ENCODE data around the gene FAM83C.
"Not testable (repeated sequence)": the region's sequence is repeated elsewhere in the genome, so short reads cannot be mapped to it uniquely, and the experiment has no call there.

Gene FAM83C

GRCh38 chr20:35262731-35263531, 29.3 kb downstream of the FAM83C start:
- not testable (repeated sequence) for DNase-seq

GRCh38 chr20:35262321-35262720, 29.9 kb downstream of the FAM83C start:
- not testable (repeated sequence) for DNase-seq

- DNase-seq, result no peak
Observed at GRCh38 chr20:35260426-35260825, 31.8 kb downstream of the FAM83C start.

- no peak for DNase-seq
Observed at GRCh38 chr20:35257175-35257909, 34.9 kb downstream of the FAM83C start.

GRCh38 chr20:35254448-35254999, 37.7 kb downstream of the FAM83C start:
- DNase-seq, result no peak

GRCh38 chr20:35253010-35253409, 39.2 kb downstream of the FAM83C start:
- no peak for DNase-seq

- DNase-seq, result not testable (repeated sequence)
Observed at GRCh38 chr20:35252598-35252997, 39.6 kb downstream of the FAM83C start.

GRCh38 chr20:35252037-35252461, 40.2 kb downstream of the FAM83C start:
- DNase-seq, result no peak

GRCh38 chr20:35251613-35251940, 40.6 kb downstream of the FAM83C start:
- DNase-seq, result no peak

- DNase-seq, result no peak
Observed at GRCh38 chr20:35248641-35249475, 43.4 kb downstream of the FAM83C start.

GRCh38 chr20:35246723-35247122, 45.5 kb downstream of the FAM83C start:
- DNase-seq, result no peak

- DNase-seq, result no peak
Observed at GRCh38 chr20:35243986-35244385, 48.2 kb downstream of the FAM83C start.

- no peak for DNase-seq
Observed at GRCh38 chr20:35243317-35243716, 48.9 kb downstream of the FAM83C start.

- DNase-seq, result no peak
Observed at GRCh38 chr20:35240811-35241293, 51.4 kb downstream of the FAM83C start.

GRCh38 chr20:35240083-35240810, 52.0 kb downstream of the FAM83C start:
- no peak for DNase-seq

GRCh38 chr20:35238735-35239134, 53.5 kb downstream of the FAM83C start:
- DNase-seq, result no peak

- no peak for DNase-seq
Observed at GRCh38 chr20:35238170-35238569, 54.1 kb downstream of the FAM83C start.

GRCh38 chr20:35237486-35237885, 54.7 kb downstream of the FAM83C start:
- DNase-seq, result no peak

- no peak for DNase-seq
Observed at GRCh38 chr20:35235881-35236280, 56.3 kb downstream of the FAM83C start.

All from NCI-H2171 (cell line).